ENCODE data around the gene GALNT17.

Gene GALNT17

DNA sequence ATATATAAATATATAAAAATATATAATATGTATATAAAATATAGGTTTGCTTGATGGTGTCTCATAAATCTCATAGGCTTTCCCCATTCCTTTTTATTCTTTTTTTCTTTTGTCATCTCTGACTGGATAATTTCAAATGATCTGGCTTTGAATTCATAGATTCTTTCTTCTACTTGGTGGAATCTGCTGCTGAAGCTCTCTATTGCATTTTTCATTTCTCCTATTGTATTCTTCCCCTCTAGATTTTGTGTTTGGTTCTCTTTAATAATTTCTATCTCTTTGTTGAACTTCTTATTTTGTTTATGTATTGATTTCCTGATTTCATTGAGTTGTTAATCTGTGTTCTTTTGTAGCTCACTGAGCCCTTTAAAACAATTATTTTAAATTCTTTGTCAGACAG lies 629.4 kb downstream of the GALNT17 start:
- DNase-seq, result no peak
